ENCODE results near the gene SMC1A. TPM values are rescaled to one million over a fixed set of nuclear protein-coding genes. Genes with fewer than 3 reads are reported as not detected.
"Not testable (repeated sequence)": the region's sequence is repeated elsewhere in the genome, so short reads cannot be mapped to it uniquely, and the experiment has no call there.

Gene SMC1A
- total RNA-seq (10 to 100 TPM; 41.9 to 50.3 (median 49.2) TPM), polyA plus RNA-seq (9.4 TPM)
- long read RNA-seq, donor 1, full-length matches to known transcripts = 9 of 59 reads
- long read RNA-seq, donor 1, partial matches to known transcripts = 39 of 59 reads
- long read RNA-seq, donor 1, other reads (novel, unspliced or antisense) = 11 of 59 reads
- long read RNA-seq, donor 2, full-length matches to known transcripts = 5 of 18 reads
- long read RNA-seq, donor 2, partial matches to known transcripts = 10 of 18 reads
- long read RNA-seq, donor 2, other reads (novel, unspliced or antisense) = 3 of 18 reads
- long read RNA-seq, donor 3, full-length matches to known transcripts = 15 of 268 reads
- long read RNA-seq, donor 3, partial matches to known transcripts = 227 of 268 reads
- long read RNA-seq, donor 3, other reads (novel, unspliced or antisense) = 26 of 268 reads
- long read RNA-seq, donor 4, full-length matches to known transcripts = 7 of 24 reads
- long read RNA-seq, donor 4, partial matches to known transcripts = 11 of 24 reads
- long read RNA-seq, donor 4, other reads (novel, unspliced or antisense) = 6 of 24 reads

GRCh38 chrX:53422086-53422860 lies at the start of gene SMC1A:
Gene SMC1A, minus strand, starts transcription at chrX:53422654. Its CDS starts 54 bp downstream, at chrX:53422600.
- peak within 1 kb of the TSS; percentile 74 for H3K27ac ChIP-seq (ENCODE audit: low read length)
- peak within 1 kb of the TSS; percentile 59 for H3K4me3 ChIP-seq (ENCODE audit: low read length)
- DNase-seq (peak; percentile 98 to 99 (median 99)), ATAC-seq (peak; percentile 98)
- no peaks in the 10 kb centered on the region for H3K27me3 ChIP-seq (ENCODE audit: control insufficient read depth, insufficient read depth)
- H3K9me3 ChIP-seq (ENCODE audit: control insufficient read depth, low read length) = no peaks in the 10 kb centered on the region
- peaks cover 5% of the 10 kb centered on the region for H3K4me1 ChIP-seq (ENCODE audit: control insufficient read depth, insufficient read depth, low read length)
- intact Hi-C loops (cut with DNase I) = no loop called here
- under 1% methylated on average over 75 of the region's 75 CpGs for WGBS

DNA sequence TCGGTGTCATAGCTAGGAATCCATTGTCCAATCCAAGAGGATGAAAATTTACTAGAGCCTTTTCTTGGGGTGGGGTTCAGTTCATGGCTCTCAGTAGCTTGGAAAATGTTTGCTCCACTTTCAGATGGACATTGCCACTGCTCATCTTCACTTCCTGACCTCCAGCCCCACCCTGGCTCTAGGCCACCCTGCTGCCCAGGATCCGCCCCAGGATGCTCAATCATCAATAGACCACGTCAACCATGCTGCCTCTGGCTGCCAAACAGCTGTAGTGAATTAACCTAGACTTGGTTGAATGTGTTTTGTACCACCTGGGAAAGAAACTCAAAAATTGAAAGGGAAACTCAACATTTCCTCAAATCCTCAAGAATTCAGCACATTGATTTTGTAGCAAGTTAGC lies 48.9 kb upstream of the SMC1A start:
- intact Hi-C loops (cut with DNase I) = no loop called here
- no peak overlapping the region for H3K4me3 ChIP-seq (ENCODE audit: low read length)
- H3K9me3 ChIP-seq (ENCODE audit: control insufficient read depth, low read length) = no peaks in the 10 kb centered on the region
- WGBS = 73% methylated on average over 3 of the region's 3 CpGs
- no peaks in the 10 kb centered on the region for H3K4me1 ChIP-seq (ENCODE audit: control insufficient read depth, insufficient read depth, low read length)
- no peak for ATAC-seq
- DNase-seq = no peak
- no peak overlapping the region for H3K27ac ChIP-seq (ENCODE audit: low read length)
- no peaks in the 10 kb centered on the region for H3K27me3 ChIP-seq (ENCODE audit: control insufficient read depth, insufficient read depth)

DNA sequence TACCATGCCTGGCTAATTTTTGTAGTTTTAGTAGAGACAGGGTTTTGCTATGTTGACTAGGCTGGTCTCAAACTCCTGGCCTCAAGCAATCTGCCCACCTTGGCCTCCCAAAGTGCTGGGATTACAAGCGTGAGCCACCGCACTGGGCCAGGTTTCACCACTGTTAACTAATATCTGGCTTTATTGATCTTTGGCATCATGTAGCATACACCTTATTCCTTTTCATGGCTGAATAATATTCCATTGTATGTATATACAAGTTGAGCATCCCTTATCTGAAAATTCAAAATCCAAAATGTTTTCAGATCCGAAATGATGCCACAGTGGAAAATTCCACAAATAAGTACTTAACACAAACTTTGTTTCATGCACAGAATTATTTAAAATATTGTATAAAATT lies 46.2 kb upstream of the SMC1A start:
- ATAC-seq; intact Hi-C loops (cut with DNase I): not testable (repeated sequence)
- WGBS = 87% methylated on average over 3 of the region's 3 CpGs

GRCh38 chrX:53458082-53458481 lies 35.6 kb upstream of the SMC1A start:
- H3K4me1 ChIP-seq (ENCODE audit: control insufficient read depth, insufficient read depth, low read length) = no peaks in the 10 kb centered on the region
- no peak overlapping the region for H3K4me3 ChIP-seq (ENCODE audit: low read length)
- 33% methylated on average over 5 of the region's 5 CpGs for WGBS
- no peaks in the 10 kb centered on the region for H3K9me3 ChIP-seq (ENCODE audit: control insufficient read depth, low read length)
- DNase-seq (no peak), ATAC-seq (no peak)
- no peaks in the 10 kb centered on the region for H3K27me3 ChIP-seq (ENCODE audit: control insufficient read depth, insufficient read depth)
- intact Hi-C loops (cut with DNase I) = no loop called here
- no peak overlapping the region for H3K27ac ChIP-seq (ENCODE audit: low read length)

More for the DNA sequence above, 46.2 kb upstream of the SMC1A start:
- H3K27me3 ChIP-seq (ENCODE audit: control insufficient read depth, insufficient read depth); H3K4me3 ChIP-seq (ENCODE audit: low read length); DNase-seq; H3K27ac ChIP-seq (ENCODE audit: low read length); H3K4me1 ChIP-seq (ENCODE audit: control insufficient read depth, insufficient read depth, low read length); H3K9me3 ChIP-seq (ENCODE audit: control insufficient read depth, low read length): not testable (repeated sequence)

GRCh38 chrX:53456254-53456653 lies 33.8 kb upstream of the SMC1A start:
- ATAC-seq = no peak
- H3K27ac ChIP-seq (ENCODE audit: low read length) = no peak overlapping the region
- no peak for DNase-seq
- H3K9me3 ChIP-seq (ENCODE audit: control insufficient read depth, low read length) = no peaks in the 10 kb centered on the region
- intact Hi-C loops (cut with DNase I) = no loop called here
- H3K4me3 ChIP-seq (ENCODE audit: low read length) = no peak overlapping the region
- H3K27me3 ChIP-seq (ENCODE audit: control insufficient read depth, insufficient read depth) = no peaks in the 10 kb centered on the region
- H3K4me1 ChIP-seq (ENCODE audit: control insufficient read depth, insufficient read depth, low read length) = no peaks in the 10 kb centered on the region
- 62% methylated on average over 3 of the region's 3 CpGs for WGBS

DNA sequence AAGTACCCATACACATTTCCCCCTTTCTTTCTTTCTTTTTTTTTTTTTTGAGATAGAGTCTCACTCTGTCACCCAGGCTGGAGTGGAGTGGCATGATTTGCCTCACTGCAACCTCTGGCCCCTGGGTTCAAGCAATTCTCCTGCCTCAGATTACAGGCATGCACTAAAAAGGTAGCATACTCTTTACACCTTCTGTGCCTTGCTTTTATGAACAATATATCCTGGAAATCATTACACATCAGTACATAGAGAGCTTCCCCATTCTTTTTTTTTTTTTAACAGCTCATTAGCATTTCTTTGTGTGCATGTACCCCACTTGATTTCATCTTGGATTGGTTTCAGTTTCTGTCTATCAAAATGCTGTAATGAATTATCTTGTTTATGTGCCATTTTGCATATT lies 30.4 kb upstream of the SMC1A start:
- no peak overlapping the region for H3K4me3 ChIP-seq (ENCODE audit: low read length)
- H3K27me3 ChIP-seq (ENCODE audit: control insufficient read depth, insufficient read depth) = no peaks in the 10 kb centered on the region
- H3K27ac ChIP-seq (ENCODE audit: low read length) = no peak overlapping the region
- H3K9me3 ChIP-seq (ENCODE audit: control insufficient read depth, low read length) = no peaks in the 10 kb centered on the region
- intact Hi-C loops (cut with DNase I) = no loop called here
- DNase-seq (no peak), ATAC-seq (no peak)
- H3K4me1 ChIP-seq (ENCODE audit: control insufficient read depth, insufficient read depth, low read length) = no peaks in the 10 kb centered on the region

DNA sequence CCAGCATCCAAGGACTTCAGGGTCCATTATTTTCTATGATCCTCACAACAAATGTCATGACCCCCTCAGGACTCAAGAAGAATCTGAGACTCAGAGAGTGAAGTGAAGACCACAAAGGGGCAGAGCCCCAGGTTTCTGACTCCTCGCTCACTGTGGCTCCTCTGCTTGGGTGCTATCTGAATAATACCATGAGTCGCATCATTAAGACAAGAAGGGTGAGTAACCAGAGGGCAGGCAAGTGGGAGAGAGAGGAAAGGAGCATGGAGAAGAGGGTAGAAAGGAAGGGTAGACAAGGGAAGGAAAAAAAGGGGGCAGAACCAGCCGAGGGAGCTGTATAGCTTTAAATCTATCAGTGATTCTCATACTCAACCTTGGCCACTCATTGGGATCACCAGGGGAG lies 27.2 kb upstream of the SMC1A start:
- Histone ChIP-seq H3K27me3 (ENCODE audit: control insufficient read depth, insufficient read depth) (no peaks in the 10 kb centered on the region), H3K9me3 (ENCODE audit: control insufficient read depth, low read length) (no peaks in the 10 kb centered on the region), H3K27ac (ENCODE audit: low read length) (no peak overlapping the region), H3K4me3 (ENCODE audit: low read length) (no peak overlapping the region), H3K4me1 (ENCODE audit: control insufficient read depth, insufficient read depth, low read length) (no peaks in the 10 kb centered on the region)
- DNase-seq (no peak), ATAC-seq (no peak)
- intact Hi-C loops (cut with DNase I) = no loop called here
- WGBS = 86% methylated on average over 3 of the region's 3 CpGs

GRCh38 chrX:53447441-53447840 lies 25.0 kb upstream of the SMC1A start:
- no peak overlapping the region for H3K4me3 ChIP-seq (ENCODE audit: low read length)
- no peaks in the 10 kb centered on the region for H3K9me3 ChIP-seq (ENCODE audit: control insufficient read depth, low read length)
- ATAC-seq (no peak), DNase-seq (no peak)
- no peaks in the 10 kb centered on the region for H3K4me1 ChIP-seq (ENCODE audit: control insufficient read depth, insufficient read depth, low read length)
- WGBS = 93% methylated on average over 2 of the region's 2 CpGs
- no peak overlapping the region for H3K27ac ChIP-seq (ENCODE audit: low read length)
- no peaks in the 10 kb centered on the region for H3K27me3 ChIP-seq (ENCODE audit: control insufficient read depth, insufficient read depth)
- intact Hi-C loops (cut with DNase I) = no loop called here

GRCh38 chrX:53445977-53446376 lies 23.5 kb upstream of the SMC1A start:
- intact Hi-C loops (cut with DNase I) = no loop called here
- DNase-seq = peak in 2 of 3 donors; percentile 30 to 68
- Histone ChIP-seq H3K27me3 (ENCODE audit: control insufficient read depth, insufficient read depth) (no peaks in the 10 kb centered on the region), H3K4me3 (ENCODE audit: low read length) (no peak overlapping the region), H3K4me1 (ENCODE audit: control insufficient read depth, insufficient read depth, low read length) (no peaks in the 10 kb centered on the region), H3K9me3 (ENCODE audit: control insufficient read depth, low read length) (no peaks in the 10 kb centered on the region), H3K27ac (ENCODE audit: low read length) (no peak overlapping the region)
- 11% methylated on average over 6 of the region's 6 CpGs for WGBS
- no peak for ATAC-seq

GRCh38 chrX:53442322-53442631 lies 19.8 kb upstream of the SMC1A start:
- WGBS = 54% methylated on average over 1 of the region's 1 CpG
- DNase-seq (no peak), ATAC-seq (no peak)
- Histone ChIP-seq H3K4me3 (ENCODE audit: low read length) (no peak overlapping the region), H3K27ac (ENCODE audit: low read length) (no peak overlapping the region), H3K27me3 (ENCODE audit: control insufficient read depth, insufficient read depth) (no peaks in the 10 kb centered on the region), H3K9me3 (ENCODE audit: control insufficient read depth, low read length) (no peaks in the 10 kb centered on the region), H3K4me1 (ENCODE audit: control insufficient read depth, insufficient read depth, low read length) (no peaks in the 10 kb centered on the region)
- intact Hi-C loops (cut with DNase I) = no loop called here
